Astrocyte (in vitro differentiated cells and primary cell): ENCODE results near the gene RFX1. TPM values are rescaled to one million over a fixed set of nuclear protein-coding genes. Genes with fewer than 3 reads are reported as not detected.
A peak's percentile ranks its signal among the peaks of the same experiment; 100 is the strongest.

Source experiments
- DNase-seq: peaks from one replicate; pipeline ENCODE4 v3.0.0-alpha.2; 2010; ENCODE audit warnings: low read depth
- FAIRE-seq: peaks from 2 replicates; lab custom pipeline; 2011; peaks lifted over from hg19 to GRCh38; lab: Jason Lieb, UNC
- H2AFZ ChIP-seq: 2 replicates; pipeline ENCODE4 v1.6.0; 2012; ENCODE audit warnings: low read depth, low read length, inconsistent platforms
- H3K27ac ChIP-seq: 2 replicates; pipeline ENCODE4 v1.5.1; 2011; ENCODE audit warnings: low read depth, low read length, inconsistent platforms
- H3K27me3 ChIP-seq: 2 replicates; pipeline ENCODE4 v1.6.0; 2011; ENCODE audit warnings: low read length, inconsistent platforms; ENCODE audit not compliant: insufficient read depth
- H3K36me3 ChIP-seq: 2 replicates; pipeline ENCODE4 v1.5.1; 2011; ENCODE audit warnings: low read length, inconsistent platforms; ENCODE audit not compliant: insufficient read depth
- H3K4me1 ChIP-seq: 2 replicates; pipeline ENCODE4 v1.5.1; 2011; ENCODE audit warnings: low read length, inconsistent platforms; ENCODE audit not compliant: insufficient read depth
- H3K4me2 ChIP-seq: 2 replicates; pipeline ENCODE4 v1.6.0; 2012; ENCODE audit warnings: low read length, inconsistent platforms
- H3K4me3 ChIP-seq: 2 replicates; pipeline ENCODE4 v1.5.1; 2011; ENCODE audit warnings: low read depth, mild to moderate bottlenecking, low read length, inconsistent platforms; ENCODE audit not compliant: insufficient read depth
- H3K79me2 ChIP-seq: 2 replicates; pipeline ENCODE4 v1.6.0; 2012; ENCODE audit warnings: mild to moderate bottlenecking, low read length, inconsistent platforms; ENCODE audit not compliant: insufficient read depth
- H3K9ac ChIP-seq: 2 replicates; pipeline ENCODE4 v1.6.0; 2012; ENCODE audit warnings: mild to moderate bottlenecking, low read length, inconsistent platforms
- H3K9me3 ChIP-seq: 2 replicates; pipeline ENCODE4 v1.5.1; 2012; ENCODE audit warnings: low read depth, mild to moderate bottlenecking, low read length, inconsistent platforms; ENCODE audit not compliant: insufficient read depth
- H4K20me1 ChIP-seq: 2 replicates; pipeline ENCODE4 v1.6.0; 2012; ENCODE audit warnings: low read length, inconsistent platforms; ENCODE audit not compliant: insufficient read depth
- H3K27ac Mint-ChIP-seq: one replicate; pipeline ENCODE4 v1.8.0; 2021; ENCODE audit warnings: mild to moderate bottlenecking, mixed read lengths; ENCODE audit not compliant: unreplicated experiment
- H3K27me3 Mint-ChIP-seq: one replicate; pipeline ENCODE4 v1.8.0; 2021; ENCODE audit warnings: low read depth, mixed read lengths; ENCODE audit not compliant: unreplicated experiment
- H3K36me3 Mint-ChIP-seq: one replicate; pipeline ENCODE4 v1.8.0; 2021; ENCODE audit warnings: low read depth, mixed read lengths; ENCODE audit not compliant: unreplicated experiment
- H3K4me1 Mint-ChIP-seq: one replicate; pipeline ENCODE4 v1.8.0; 2021; ENCODE audit warnings: low read depth, mixed read lengths; ENCODE audit not compliant: unreplicated experiment
- H3K4me3 Mint-ChIP-seq: one replicate; pipeline ENCODE4 v1.8.0; 2021; ENCODE audit warnings: mild to moderate bottlenecking, moderate library complexity, mixed read lengths; ENCODE audit not compliant: unreplicated experiment
- H3K9me3 Mint-ChIP-seq: one replicate; pipeline ENCODE4 v1.8.0; 2021; ENCODE audit warnings: mild to moderate bottlenecking, mixed read lengths; ENCODE audit not compliant: unreplicated experiment
- CTCF ChIP-seq: IDR thresholded peaks from 2 replicates; pipeline ENCODE4 v1.5.1; 2011; ENCODE audit warnings: low read depth, mild to moderate bottlenecking, inconsistent platforms, low read length, moderate library complexity; ENCODE audit not compliant: insufficient read depth
- EZH2 ChIP-seq: IDR thresholded peaks from 2 replicates; pipeline ENCODE4 v1.6.1; 2012; ENCODE audit warnings: mild to moderate bottlenecking, low read length, inconsistent platforms; ENCODE audit not compliant: insufficient read depth
- total RNA-seq: library from RNA; stranded (reverse); gene quantifications from 2 replicates; pipeline ENCODE4 v1.2.1, GENCODE V29; 2021

Gene RFX1
- total RNA-seq, 1 donor from 2014 or later, result 11.8 TPM

DNA sequence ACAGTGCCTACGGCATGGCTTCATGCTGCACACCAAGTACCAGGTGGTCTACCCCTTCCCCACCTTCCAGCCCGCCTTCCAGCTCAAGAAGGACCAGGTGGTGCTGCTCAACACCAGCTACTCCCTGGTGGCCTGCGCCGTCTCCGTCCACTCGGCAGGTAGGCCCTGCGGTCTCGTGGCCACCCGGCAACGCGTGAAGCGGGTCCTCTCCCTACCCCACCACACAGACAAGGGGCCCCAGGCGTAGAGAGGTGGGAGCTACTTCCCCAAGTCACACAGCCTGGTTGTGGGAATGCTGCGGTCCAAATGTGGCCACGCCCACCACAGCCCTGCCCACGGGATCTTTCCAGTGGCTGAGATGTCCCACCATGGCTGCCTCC lies 49.8 kb downstream of the RFX1 start:
- peaks cover 7% of the 10 kb centered on the region for H3K4me1 ChIP-seq
- Mint-ChIP-seq H3K4me3 (no peak overlapping the region), H3K4me1 (peaks cover 4% of the 10 kb centered on the region), H3K9me3 (no peaks in the 10 kb centered on the region), H3K27ac (no peak overlapping the region), H3K36me3 (peaks cover 18% of the 10 kb centered on the region), H3K27me3 (no peaks in the 10 kb centered on the region)
- no peaks in the 10 kb centered on the region for H3K9me3 ChIP-seq
- no peak overlapping the region for H3K9ac ChIP-seq
- no peak overlapping the region for H3K4me2 ChIP-seq
- DNase-seq (no peak), FAIRE-seq (no peak)
- H3K27ac ChIP-seq, result no peak overlapping the region
- H2AFZ ChIP-seq, result no peak overlapping the region
- no peak overlapping the region for H3K4me3 ChIP-seq
- no peaks in the 10 kb centered on the region for H3K27me3 ChIP-seq
- peaks cover 26% of the 10 kb centered on the region for H4K20me1 ChIP-seq
- H3K36me3 ChIP-seq, result peaks cover 6% of the 10 kb centered on the region
- H3K79me2 ChIP-seq, result peaks cover 19% of the 10 kb centered on the region
- TF ChIP-seq EZH2 (no peak), CTCF (no peak)

- Mint-ChIP-seq H3K36me3 (peaks cover 18% of the 10 kb centered on the region), H3K27ac (no peak overlapping the region), H3K27me3 (no peaks in the 10 kb centered on the region), H3K4me1 (peaks cover 3% of the 10 kb centered on the region), H3K9me3 (no peaks in the 10 kb centered on the region), H3K4me3 (no peak overlapping the region)
- Histone ChIP-seq H4K20me1 (peaks cover 26% of the 10 kb centered on the region), H3K4me3 (no peak overlapping the region), H3K4me1 (peaks cover 7% of the 10 kb centered on the region), H3K9ac (no peak overlapping the region), H3K27ac (no peak overlapping the region), H3K9me3 (no peaks in the 10 kb centered on the region), H2AFZ (no peak overlapping the region), H3K79me2 (peaks cover 19% of the 10 kb centered on the region), H3K4me2 (no peak overlapping the region), H3K27me3 (no peaks in the 10 kb centered on the region), H3K36me3 (peaks cover 6% of the 10 kb centered on the region)
- DNase-seq (no peak), FAIRE-seq (no peak)
- no peak for TF ChIP-seq EZH2
- no peak for TF ChIP-seq CTCF
Observed at GRCh38 chr19:13955662-13956364, 50.3 kb downstream of the RFX1 start.

DNA sequence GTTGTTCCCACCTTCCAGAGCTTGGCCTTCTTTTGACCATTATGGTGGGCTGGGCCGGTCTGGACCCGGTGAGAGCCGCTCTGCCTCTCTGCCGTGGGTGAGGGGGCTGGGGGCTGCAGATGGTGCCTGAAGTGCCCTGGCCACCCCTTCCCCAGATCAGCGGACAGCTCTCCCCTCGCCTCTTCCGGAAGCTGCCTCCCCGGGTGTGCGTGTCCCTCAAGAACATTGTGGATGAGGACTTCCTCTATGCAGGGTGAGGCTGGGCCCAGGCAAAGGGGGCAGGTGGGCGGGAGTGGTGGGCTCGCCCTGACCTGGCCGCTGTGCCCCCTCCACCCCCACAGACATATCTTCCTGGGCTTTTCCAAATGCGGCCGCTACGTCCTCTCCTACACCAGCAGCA lies 51.9 kb downstream of the RFX1 start:
- Histone ChIP-seq H3K36me3 (peaks cover 6% of the 10 kb centered on the region), H3K9ac (no peak overlapping the region), H3K79me2 (peaks cover 19% of the 10 kb centered on the region), H2AFZ (no peak overlapping the region), H3K4me2 (no peak overlapping the region), H3K27ac (no peak overlapping the region), H3K9me3 (no peaks in the 10 kb centered on the region), H3K4me1 (peaks cover 7% of the 10 kb centered on the region), H4K20me1 (peaks cover 26% of the 10 kb centered on the region), H3K4me3 (no peak overlapping the region), H3K27me3 (no peaks in the 10 kb centered on the region)
- Mint-ChIP-seq H3K36me3 (peaks cover 14% of the 10 kb centered on the region), H3K27ac (no peak overlapping the region), H3K4me1 (peaks cover 3% of the 10 kb centered on the region), H3K4me3 (peak overlapping the region; percentile 89), H3K9me3 (no peaks in the 10 kb centered on the region), H3K27me3 (no peaks in the 10 kb centered on the region)
- TF ChIP-seq EZH2 (no peak), CTCF (no peak)
- DNase-seq, result no peak
- no peak for FAIRE-seq
